GM21526 (cell line): ENCODE data around the gene MBOAT1.

ENCODE experiments used
- ATAC-seq: cut with Tn5 transposase; IDR thresholded peaks from one replicate; pipeline ENCODE4 v1.9.1; 2021; ENCODE audit warnings: moderate library complexity; ENCODE audit not compliant: unreplicated experiment, low FRiP score

MBOAT1 gene

DNA sequence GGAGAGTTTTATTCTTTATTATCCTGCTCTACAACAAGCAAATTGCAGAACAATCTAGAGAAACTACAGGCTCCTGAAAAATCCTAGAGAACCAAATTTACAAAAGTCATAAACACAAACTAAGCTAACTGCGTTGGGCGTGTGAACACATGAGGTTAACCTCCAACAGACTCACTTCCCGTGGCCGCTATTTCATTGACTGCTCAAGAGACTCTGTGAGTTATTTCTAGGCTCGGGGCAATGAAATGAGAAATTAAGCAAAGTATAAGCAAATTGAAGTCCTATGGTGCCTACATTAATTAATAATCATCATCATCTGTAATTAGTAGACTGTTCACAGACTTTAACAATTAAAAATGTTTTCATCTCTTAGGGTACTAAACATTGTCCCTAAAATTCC, 100.0 kb downstream of the MBOAT1 start:
- ATAC-seq, result no peak

DNA sequence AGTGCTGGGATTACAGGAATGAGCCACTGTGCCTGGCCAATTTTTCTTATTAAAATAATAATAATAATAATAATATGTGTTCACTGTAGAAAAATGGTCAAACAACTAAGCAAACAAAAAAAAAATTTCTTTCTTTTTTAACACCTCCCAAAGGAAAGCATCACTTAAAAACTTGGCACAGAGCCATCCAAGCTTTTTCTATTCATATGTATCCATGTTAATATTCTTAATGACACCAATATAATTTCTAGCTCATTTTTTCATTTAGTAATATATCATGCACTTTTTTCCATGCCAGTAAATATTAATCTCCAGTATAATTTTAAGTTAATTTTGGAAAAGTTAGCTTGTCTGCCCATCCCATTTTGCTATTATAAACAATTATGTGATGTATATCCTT, 101.8 kb downstream of the MBOAT1 start:
- no peak for ATAC-seq

DNA sequence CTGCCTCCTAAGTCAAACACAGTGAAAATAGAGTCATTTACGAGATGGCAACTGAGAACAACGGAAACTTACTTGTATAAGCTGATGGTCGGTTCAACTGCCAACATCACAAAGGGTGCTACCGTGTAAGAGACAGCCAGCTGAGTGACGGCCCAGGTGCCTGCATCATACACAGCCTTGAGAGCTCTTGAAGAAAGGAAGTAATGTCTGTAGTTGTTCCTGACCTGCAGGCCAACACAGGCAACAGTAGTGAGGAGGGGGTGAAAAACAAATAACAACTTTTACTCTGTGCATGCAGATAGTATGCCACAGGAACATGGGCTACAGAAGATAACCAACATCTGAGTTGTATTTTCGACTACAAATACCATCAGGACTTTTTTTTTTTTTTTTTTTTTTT, 102.7 kb downstream of the MBOAT1 start:
- no peak for ATAC-seq

DNA sequence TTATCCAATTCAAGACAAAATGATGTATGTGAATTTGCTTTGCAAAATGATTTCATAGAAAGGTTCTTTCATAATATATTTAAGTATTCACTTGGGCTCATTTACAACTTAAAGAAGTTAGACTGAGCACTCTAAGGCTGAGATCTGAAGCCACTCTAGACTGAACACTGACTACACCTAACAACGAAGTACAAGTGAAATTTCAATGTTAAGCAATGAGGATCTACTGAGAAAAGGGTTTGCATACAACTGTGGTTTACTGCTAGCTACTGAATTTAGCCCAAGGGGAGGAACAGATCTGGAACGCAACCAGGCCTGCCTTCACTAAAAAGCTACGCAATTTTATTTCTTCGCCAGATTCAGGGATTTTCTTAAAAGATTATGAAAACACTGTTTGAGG, 106.4 kb downstream of the MBOAT1 start:
- no peak for ATAC-seq

- no peak for ATAC-seq
These were observed 107.6 kb downstream of the MBOAT1 start for GRCh38 chr6:20104696-20105095.

DNA sequence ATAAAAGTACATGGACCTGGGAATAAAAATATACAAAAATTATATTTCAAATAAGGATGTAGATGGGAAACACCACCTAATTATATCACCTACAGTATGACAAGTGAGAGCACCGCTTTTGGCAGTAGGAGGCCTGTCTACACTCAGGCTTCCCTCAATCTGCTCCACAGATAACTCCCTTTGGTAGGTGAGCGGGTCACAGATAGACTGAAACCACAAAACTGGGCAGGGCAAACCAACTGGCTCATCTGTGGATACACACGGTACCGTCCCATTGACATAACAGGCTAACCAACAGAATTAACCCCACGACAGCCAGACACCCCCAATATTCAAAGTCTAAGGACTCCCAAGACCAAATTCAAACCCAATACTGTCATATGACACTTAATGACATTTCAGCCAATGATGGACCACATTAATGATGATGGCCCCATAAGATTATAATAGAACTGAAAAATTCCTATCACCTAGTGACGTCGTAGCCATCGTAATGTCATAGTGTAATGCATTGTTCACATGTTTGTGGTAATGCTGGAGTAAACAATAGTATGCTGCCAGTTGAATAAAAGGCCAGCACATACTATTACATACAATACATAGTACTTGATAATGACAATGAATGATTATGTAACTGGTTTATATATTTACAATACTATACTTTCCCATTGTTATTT, 109.7 kb downstream of the MBOAT1 start:
- ATAC-seq, result no peak

- ATAC-seq, result no peak
These were observed 113.1 kb downstream of the MBOAT1 start for GRCh38 chr6:20099156-20099555.

DNA sequence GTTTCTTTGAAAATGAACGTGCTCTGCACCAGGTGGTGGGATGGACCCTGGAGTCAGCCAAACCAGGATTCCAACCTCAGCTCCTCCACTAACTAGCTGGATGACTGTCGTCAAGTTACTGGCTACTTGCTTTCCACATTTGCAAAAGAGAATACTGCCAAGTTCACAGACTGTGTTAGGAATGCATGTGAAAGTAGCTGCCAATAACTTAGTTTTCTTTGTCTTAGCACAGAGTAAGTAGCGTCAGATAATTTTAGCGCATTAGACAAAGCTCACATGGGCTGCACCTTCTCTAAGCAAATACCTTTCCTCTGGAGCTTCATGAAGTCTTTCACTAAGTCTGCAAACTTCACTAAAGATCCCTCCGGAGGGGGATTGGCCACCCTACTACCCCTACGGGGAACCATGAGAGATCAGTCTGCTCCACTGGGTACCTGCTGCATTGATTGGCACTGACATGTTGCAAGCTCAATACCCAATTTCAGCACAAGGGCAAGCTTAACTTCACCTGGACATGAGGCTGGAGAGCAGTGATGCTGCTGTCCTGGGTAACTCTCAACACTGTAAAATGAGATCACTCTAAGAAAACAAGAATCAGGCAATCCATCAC, 113.9 kb downstream of the MBOAT1 start:
- no peak for ATAC-seq

DNA sequence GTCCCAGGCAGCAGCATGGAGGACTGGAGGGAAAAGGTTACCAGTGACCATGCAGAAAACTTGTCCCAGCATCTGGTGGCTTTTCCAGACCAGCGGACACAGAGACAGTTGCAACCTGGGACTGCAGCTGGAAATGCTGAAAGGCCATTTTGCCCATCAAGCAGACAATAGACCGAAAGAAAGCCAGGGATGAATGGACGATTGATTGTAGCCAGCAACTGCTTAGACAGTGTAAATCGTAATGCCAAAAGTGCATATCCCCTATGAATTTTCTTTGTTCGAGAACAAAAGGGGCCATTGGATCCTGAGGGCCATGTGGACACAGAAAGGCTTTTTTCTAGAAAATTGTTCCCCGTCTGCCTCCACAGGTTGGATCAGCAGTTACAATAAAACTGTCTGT, 115.7 kb downstream of the MBOAT1 start:
- no peak for ATAC-seq

- no peak for ATAC-seq
These were observed 116.8 kb downstream of the MBOAT1 start for GRCh38 chr6:20095436-20095835.

GRCh38 chr6:20092071-20092566, 120.2 kb downstream of the MBOAT1 start:
- no peak for ATAC-seq

DNA sequence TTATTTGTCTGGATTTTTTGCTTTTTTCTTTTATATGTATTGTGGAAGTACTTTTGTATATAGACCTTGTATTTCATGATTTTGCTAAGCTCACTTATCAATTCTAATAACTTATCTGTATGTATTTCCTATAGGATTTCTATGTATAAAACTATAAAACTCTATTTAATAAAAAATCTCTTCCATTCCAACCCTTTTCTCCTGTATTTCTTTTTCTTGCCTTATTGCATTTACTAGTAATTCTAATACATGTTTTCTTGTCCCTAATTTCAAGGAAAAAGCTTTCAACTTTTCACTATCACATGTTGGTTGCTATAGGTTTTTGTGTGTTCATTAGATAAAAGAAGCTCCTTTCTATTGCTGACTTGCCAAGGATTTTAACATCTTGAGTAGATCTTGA, 125.3 kb downstream of the MBOAT1 start:
- no peak for ATAC-seq

DNA sequence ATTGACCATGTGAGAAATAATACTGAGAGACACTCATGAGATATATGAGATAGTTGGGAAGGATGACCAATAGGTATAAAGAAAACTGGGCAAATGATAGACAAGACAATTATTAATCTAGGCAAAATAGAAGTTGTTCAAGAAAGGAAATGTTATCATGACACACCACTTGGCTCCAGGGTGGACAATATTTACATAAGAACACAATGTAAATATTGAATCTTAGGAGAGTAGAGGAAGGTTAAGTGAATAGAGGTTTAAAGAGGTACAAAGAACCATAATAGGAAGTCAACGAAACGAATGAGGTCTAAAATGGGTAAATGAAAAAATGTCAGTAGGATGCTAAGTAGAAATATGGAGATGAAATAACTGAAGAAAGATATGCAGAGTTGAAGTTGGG, 126.5 kb downstream of the MBOAT1 start:
- ATAC-seq, result no peak

DNA sequence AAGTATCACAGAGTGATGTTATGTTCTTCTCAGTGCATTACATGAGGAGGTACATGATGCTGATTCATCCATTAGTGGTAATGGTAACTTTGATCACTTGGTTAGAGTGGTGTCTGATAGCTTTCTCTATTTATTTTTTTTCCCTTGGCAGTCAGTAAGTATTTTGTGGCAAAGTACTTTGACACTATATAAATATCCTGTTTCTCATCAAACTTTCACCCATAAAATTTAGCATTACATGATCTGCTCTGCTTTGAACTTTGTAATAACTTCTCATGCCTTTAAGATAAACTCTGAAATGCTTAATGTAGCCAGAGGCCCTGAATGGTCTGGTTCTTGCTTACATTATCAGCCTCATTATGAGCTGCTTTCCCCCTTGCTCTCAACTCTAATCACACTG, 127.9 kb downstream of the MBOAT1 start:
- ATAC-seq, result no peak

GRCh38 chr6:20071998-20072397, 140.3 kb downstream of the MBOAT1 start:
- no peak for ATAC-seq

DNA sequence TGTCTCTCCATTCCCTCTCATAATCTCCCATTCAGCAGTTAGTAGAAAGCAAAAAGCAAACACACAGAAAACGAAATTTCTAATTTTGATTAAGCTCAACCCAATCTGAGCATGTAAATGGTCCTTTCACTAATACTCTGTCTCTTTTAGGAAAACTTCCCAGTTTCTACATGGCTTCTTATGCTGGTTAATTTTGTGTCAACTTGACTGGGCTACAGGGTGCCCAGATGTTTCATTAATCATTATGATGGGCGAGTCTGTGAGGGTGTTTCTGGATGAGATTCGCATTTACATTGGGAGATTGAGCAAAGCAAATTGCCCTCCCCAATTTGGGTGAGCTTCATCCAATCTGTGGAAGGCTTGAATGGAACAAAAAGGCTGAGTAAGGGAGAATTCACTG, 142.2 kb downstream of the MBOAT1 start:
- no peak for ATAC-seq

DNA sequence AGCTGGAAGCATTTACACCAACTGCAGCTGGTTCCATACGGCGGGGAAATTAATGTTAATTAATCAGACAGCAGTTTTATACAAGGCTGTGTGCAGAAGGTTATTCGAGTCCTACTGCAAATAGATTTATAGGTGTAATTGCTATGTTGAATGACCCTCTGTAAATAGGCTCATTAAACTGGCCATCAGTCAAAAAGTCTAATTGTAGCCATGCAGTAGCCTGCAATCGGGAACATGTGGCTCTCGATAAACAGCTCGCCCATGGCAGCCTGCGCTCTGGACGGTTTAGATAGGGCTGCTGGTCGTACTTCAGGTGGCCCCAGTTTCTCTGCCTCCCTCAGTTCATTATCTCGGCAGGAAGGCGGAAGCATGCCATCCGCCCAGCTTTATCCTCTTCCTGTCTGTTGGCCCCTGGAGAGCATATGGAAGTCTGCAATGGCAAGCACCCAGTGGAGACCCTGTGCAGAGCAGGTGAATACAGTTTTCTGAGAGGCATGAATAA, 143.2 kb downstream of the MBOAT1 start:
- ATAC-seq, result no peak

- ATAC-seq, result no peak
These were observed 143.8 kb downstream of the MBOAT1 start for GRCh38 chr6:20068421-20068988.

GRCh38 chr6:20061952-20062351, 150.3 kb downstream of the MBOAT1 start:
- peak; percentile 64 for ATAC-seq

GRCh38 chr6:20060252-20060651, 152.0 kb downstream of the MBOAT1 start:
- no peak for ATAC-seq

- ATAC-seq, result no peak
These were observed 153.4 kb downstream of the MBOAT1 start for GRCh38 chr6:20058912-20059311.
